GM08714 (cell line): Measurements from ENCODE around the gene VLDLR.

Experiments
- H3K4me3 ChIP-seq: fragments of 200-500 bp; sonication (Bioruptor generic); 2 replicates; pipeline ENCODE4 v1.5.1; 2014; ENCODE audit warnings: mild to moderate bottlenecking, low read length, inconsistent platforms
- ZNF274 ChIP-seq: IDR thresholded peaks from 2 replicates; pipeline ENCODE4 v1.6.1; 2012; ENCODE audit warnings: mild to moderate bottlenecking, low read depth, low read length

Gene VLDLR

DNA sequence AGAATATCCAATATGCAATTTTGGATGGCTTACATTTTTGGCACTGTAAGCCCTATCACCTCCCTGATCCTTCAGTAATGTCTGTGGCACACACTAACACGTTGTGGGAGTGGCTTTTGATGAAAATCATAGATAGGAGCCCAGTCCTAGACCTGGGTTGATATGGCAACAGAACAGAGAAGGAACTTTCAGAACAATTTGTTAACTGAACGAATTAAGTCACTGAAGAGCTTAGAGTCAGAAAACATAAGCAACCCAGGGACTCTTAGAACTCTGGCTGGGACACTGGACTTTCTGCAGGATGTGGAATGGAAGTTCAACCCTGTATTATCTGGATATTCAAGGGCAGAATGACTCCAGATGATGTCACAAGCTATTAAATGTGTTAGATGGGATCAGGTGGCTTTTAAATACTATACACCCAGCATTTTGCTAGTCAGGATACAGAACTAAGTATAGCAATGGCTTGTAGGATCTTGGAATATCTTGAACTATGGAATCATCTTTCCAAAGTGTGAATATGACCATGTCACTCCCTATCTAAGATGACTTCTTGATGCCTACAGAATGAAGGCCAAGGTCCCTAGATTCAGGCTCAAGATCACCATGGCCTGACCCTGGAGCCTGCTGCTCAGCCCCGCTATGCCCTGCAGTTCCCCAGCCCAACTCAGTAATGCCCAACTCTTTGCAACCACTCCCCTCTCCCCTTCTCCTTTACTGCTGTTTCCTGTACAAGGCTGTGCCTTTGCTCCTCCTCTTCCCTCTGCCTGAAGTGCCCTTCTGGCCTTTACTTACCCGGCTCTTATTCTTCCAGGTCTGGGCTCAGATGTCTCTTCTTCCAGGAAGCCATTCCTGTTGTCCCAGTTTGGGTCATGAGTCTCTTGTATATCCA is 42.8 kb downstream of the VLDLR start:
- H3K4me3 ChIP-seq: no peak overlapping the region
- TF ChIP-seq ZNF274: no peak

DNA sequence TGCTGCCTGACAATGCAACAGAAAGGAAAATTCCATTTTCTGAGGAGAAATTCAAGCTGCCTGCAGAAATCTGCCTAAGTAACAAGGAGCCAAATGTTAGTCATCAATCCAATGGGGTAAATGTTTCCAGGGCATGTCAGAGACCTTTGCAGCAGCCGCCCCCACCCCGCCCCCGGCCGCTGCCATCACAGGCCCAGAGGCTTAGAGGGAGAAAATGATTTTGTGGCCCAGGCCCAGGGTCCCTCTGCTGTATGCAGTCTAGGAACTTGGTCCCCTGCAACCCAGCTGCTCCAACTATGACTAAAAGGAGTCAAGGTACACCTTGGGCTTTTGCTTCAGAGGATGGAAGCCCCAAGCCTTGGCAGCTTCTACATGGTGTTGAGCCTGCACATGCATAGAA is 45.0 kb downstream of the VLDLR start:
- TF ChIP-seq ZNF274: no peak
- no peak overlapping the region for H3K4me3 ChIP-seq

- no peak overlapping the region for H3K4me3 ChIP-seq
- TF ChIP-seq ZNF274: no peak
These were observed 51.6 kb downstream of the VLDLR start for GRCh38 chr9:2673161-2673560.

DNA sequence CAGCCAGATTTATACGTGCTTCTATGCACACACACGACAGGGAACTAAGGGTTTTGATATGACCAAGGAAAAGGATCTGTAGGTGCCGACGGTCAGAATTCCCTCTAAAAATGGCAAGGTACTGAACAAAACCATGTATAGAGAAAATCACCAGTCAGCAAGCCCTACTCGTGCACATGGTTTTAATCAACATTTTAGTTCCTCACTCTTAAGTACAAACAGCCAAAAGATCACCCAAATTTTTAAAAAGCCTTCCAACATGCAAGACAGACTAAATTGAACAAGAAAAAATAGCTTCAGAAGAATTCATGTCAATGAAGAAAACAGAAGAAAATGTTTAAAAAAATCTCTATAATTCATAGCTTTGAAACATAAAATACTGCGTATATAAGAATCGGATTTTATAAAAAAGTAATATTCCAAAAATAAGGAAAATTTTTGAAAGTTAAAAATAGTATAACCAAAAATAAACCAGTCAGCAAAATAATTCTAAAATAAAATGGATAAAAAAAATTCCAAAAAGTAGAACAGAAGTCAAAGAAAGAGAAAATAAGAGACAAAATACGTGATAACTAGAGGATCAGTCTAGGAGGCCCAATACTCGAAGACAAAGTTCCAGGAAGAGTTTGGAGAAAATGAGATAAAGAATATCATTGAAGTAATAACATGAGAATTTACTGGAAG is 52.7 kb downstream of the VLDLR start:
- no peak for TF ChIP-seq ZNF274
- H3K4me3 ChIP-seq: no peak overlapping the region

GRCh38 chr9:2675834-2676233 is 54.2 kb downstream of the VLDLR start:
- no peak overlapping the region for H3K4me3 ChIP-seq
- TF ChIP-seq ZNF274: no peak

DNA sequence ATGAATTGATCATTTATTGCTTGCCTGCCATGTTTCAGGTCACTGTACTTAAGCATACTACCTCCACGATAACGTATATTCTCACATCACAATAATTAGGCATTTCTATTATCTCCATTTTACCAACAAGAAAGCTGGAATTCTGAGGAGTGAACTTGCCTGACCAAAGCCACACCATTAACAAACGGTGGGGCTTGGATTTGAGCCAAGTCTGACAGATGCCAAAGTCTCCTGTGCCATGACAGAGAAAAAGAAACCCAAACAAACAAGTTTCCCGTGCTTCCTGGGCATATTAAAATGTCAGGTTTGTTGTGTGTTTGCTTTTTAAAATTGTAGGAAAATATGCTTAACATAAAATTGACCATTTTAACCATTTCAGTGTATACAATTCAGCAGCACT is 54.9 kb downstream of the VLDLR start:
- H3K4me3 ChIP-seq: no peak overlapping the region
- TF ChIP-seq ZNF274: no peak

GRCh38 chr9:2677915-2678889 is 56.6 kb downstream of the VLDLR start:
- no peak for TF ChIP-seq ZNF274
- no peak overlapping the region for H3K4me3 ChIP-seq

DNA sequence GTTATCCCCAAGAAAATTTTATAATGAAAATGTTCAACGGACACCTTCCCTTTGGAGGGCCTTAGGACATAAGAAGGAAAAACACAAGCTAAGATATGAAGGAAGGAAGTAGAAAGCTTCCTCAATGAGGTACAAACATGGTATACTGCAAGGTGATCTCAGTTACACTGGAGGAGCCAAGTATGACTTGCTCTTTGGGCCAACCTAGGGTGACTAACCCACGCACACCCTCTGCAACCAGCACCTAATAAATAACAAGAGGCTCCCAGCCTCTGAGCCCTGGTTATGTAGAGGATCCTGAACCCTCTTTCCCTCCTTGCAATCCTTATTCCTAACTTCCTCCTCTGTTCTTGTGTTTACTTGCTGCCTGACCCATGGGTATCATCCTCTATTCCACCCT is 57.4 kb downstream of the VLDLR start:
- no peak for TF ChIP-seq ZNF274

DNA sequence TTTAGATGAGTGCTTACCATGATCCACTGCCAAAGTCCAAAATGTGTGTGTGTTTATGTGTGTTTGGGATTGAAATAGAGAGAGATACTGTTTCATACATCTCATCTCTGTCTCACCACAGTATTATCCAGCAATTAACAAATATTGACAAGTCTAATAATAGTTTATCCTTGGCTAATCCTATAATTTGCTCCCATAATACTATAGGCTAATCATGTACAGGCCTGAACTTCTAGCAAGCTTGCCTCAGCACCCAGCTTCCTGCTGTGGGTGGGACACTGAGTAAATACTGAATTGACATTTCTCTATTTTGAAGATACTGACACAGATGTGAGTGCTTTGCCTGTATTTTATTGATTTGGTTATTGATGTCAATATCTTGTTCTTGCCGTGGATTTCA is 60.4 kb downstream of the VLDLR start:
- TF ChIP-seq ZNF274: no peak
- no peak overlapping the region for H3K4me3 ChIP-seq

More for the DNA sequence above, 57.4 kb downstream of the VLDLR start:
- no peak overlapping the region for H3K4me3 ChIP-seq

- H3K4me3 ChIP-seq: no peak overlapping the region
- TF ChIP-seq ZNF274: no peak
These were observed 65.3 kb downstream of the VLDLR start for GRCh38 chr9:2686911-2687310.

- no peak for TF ChIP-seq ZNF274
- H3K4me3 ChIP-seq: no peak overlapping the region
These were observed 67.0 kb downstream of the VLDLR start for GRCh38 chr9:2688636-2689035.

- H3K4me3 ChIP-seq: no peak overlapping the region
- TF ChIP-seq ZNF274: no peak
These were observed 69.6 kb downstream of the VLDLR start for GRCh38 chr9:2691212-2691611.

DNA sequence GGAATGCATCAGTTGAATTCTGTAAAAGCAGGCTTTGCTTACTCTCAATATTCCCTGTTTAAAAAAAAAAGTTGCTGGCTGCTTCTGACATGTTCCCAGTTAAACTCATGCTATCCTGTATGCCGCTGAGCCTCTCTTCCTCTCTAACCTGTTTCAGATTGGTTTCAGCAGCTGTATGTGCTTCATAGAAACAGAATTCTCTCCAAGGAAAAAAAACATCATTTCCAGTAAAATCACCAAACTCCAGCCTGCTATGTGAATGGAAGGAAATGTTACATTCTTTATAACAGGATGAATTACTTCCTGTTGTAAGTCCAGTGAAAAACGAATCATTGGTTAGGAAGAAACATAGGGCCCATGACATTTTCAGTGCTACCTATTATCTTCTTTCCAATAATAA is 70.0 kb downstream of the VLDLR start:
- TF ChIP-seq ZNF274: no peak
- H3K4me3 ChIP-seq: no peak overlapping the region

GRCh38 chr9:2693056-2693455 is 71.5 kb downstream of the VLDLR start:
- TF ChIP-seq ZNF274: no peak
- no peak overlapping the region for H3K4me3 ChIP-seq
